Astrocyte (in vitro differentiated cells and primary cell): ENCODE measurements around the gene MYOM3. TPM values are rescaled to one million over a fixed set of nuclear protein-coding genes. Genes with fewer than 3 reads are reported as not detected.

ENCODE experiments used
- DNase-seq: peaks from one replicate; pipeline ENCODE4 v3.0.0-alpha.2; 2010; ENCODE audit warnings: low read depth
- FAIRE-seq: peaks from 2 replicates; lab custom pipeline; 2011; peaks lifted over from hg19 to GRCh38; lab: Jason Lieb, UNC
- H2AFZ ChIP-seq: 2 replicates; pipeline ENCODE4 v1.6.0; 2012; ENCODE audit warnings: low read depth, low read length, inconsistent platforms
- H3K27ac ChIP-seq: 2 replicates; pipeline ENCODE4 v1.5.1; 2011; ENCODE audit warnings: low read depth, low read length, inconsistent platforms
- H3K27me3 ChIP-seq: 2 replicates; pipeline ENCODE4 v1.6.0; 2011; ENCODE audit warnings: low read length, inconsistent platforms; ENCODE audit not compliant: insufficient read depth
- H3K36me3 ChIP-seq: 2 replicates; pipeline ENCODE4 v1.5.1; 2011; ENCODE audit warnings: low read length, inconsistent platforms; ENCODE audit not compliant: insufficient read depth
- H3K4me1 ChIP-seq: 2 replicates; pipeline ENCODE4 v1.5.1; 2011; ENCODE audit warnings: low read length, inconsistent platforms; ENCODE audit not compliant: insufficient read depth
- H3K4me2 ChIP-seq: 2 replicates; pipeline ENCODE4 v1.6.0; 2012; ENCODE audit warnings: low read length, inconsistent platforms
- H3K4me3 ChIP-seq: 2 replicates; pipeline ENCODE4 v1.5.1; 2011; ENCODE audit warnings: low read depth, mild to moderate bottlenecking, low read length, inconsistent platforms; ENCODE audit not compliant: insufficient read depth
- H3K79me2 ChIP-seq: 2 replicates; pipeline ENCODE4 v1.6.0; 2012; ENCODE audit warnings: mild to moderate bottlenecking, low read length, inconsistent platforms; ENCODE audit not compliant: insufficient read depth
- H3K9ac ChIP-seq: 2 replicates; pipeline ENCODE4 v1.6.0; 2012; ENCODE audit warnings: mild to moderate bottlenecking, low read length, inconsistent platforms
- H3K9me3 ChIP-seq: 2 replicates; pipeline ENCODE4 v1.5.1; 2012; ENCODE audit warnings: low read depth, mild to moderate bottlenecking, low read length, inconsistent platforms; ENCODE audit not compliant: insufficient read depth
- H4K20me1 ChIP-seq: 2 replicates; pipeline ENCODE4 v1.6.0; 2012; ENCODE audit warnings: low read length, inconsistent platforms; ENCODE audit not compliant: insufficient read depth
- H3K27ac Mint-ChIP-seq: one replicate; pipeline ENCODE4 v1.8.0; 2021; ENCODE audit warnings: mild to moderate bottlenecking, mixed read lengths; ENCODE audit not compliant: unreplicated experiment
- H3K27me3 Mint-ChIP-seq: one replicate; pipeline ENCODE4 v1.8.0; 2021; ENCODE audit warnings: low read depth, mixed read lengths; ENCODE audit not compliant: unreplicated experiment
- H3K36me3 Mint-ChIP-seq: one replicate; pipeline ENCODE4 v1.8.0; 2021; ENCODE audit warnings: low read depth, mixed read lengths; ENCODE audit not compliant: unreplicated experiment
- H3K4me1 Mint-ChIP-seq: one replicate; pipeline ENCODE4 v1.8.0; 2021; ENCODE audit warnings: low read depth, mixed read lengths; ENCODE audit not compliant: unreplicated experiment
- H3K4me3 Mint-ChIP-seq: one replicate; pipeline ENCODE4 v1.8.0; 2021; ENCODE audit warnings: mild to moderate bottlenecking, moderate library complexity, mixed read lengths; ENCODE audit not compliant: unreplicated experiment
- H3K9me3 Mint-ChIP-seq: one replicate; pipeline ENCODE4 v1.8.0; 2021; ENCODE audit warnings: mild to moderate bottlenecking, mixed read lengths; ENCODE audit not compliant: unreplicated experiment
- CTCF ChIP-seq: IDR thresholded peaks from 2 replicates; pipeline ENCODE4 v1.5.1; 2011; ENCODE audit warnings: low read depth, mild to moderate bottlenecking, inconsistent platforms, low read length, moderate library complexity; ENCODE audit not compliant: insufficient read depth
- EZH2 ChIP-seq: IDR thresholded peaks from 2 replicates; pipeline ENCODE4 v1.6.1; 2012; ENCODE audit warnings: mild to moderate bottlenecking, low read length, inconsistent platforms; ENCODE audit not compliant: insufficient read depth
- total RNA-seq: library from RNA; stranded (reverse); gene quantifications from 2 replicates; pipeline ENCODE4 v1.2.1, GENCODE V29; 2021

Gene MYOM3
- total RNA-seq, 1 donor from 2014 or later = 1.0 TPM

- Mint-ChIP-seq H3K27me3 (peaks cover 11% of the 10 kb centered on the region), H3K4me3 (no peak overlapping the region), H3K27ac (no peak overlapping the region), H3K36me3 (peaks cover 3% of the 10 kb centered on the region), H3K9me3 (no peaks in the 10 kb centered on the region), H3K4me1 (peaks cover 1% of the 10 kb centered on the region)
- FAIRE-seq = no peak
- H3K79me2 ChIP-seq = no peaks in the 10 kb centered on the region
- no peak overlapping the region for H3K27ac ChIP-seq
- H3K9me3 ChIP-seq = no peaks in the 10 kb centered on the region
- peak; percentile 22 for TF ChIP-seq CTCF
- TF ChIP-seq EZH2 = no peak
- H3K4me2 ChIP-seq = no peak overlapping the region
- no peak overlapping the region for H2AFZ ChIP-seq
- H3K9ac ChIP-seq = no peak overlapping the region
- no peak overlapping the region for H3K4me3 ChIP-seq
- peaks cover 7% of the 10 kb centered on the region for H3K27me3 ChIP-seq
- H3K4me1 ChIP-seq = no peaks in the 10 kb centered on the region
- H4K20me1 ChIP-seq = no peaks in the 10 kb centered on the region
- H3K36me3 ChIP-seq = no peaks in the 10 kb centered on the region
- no peak for DNase-seq
Observed at GRCh38 chr1:24157918-24158481, 46.1 kb upstream of the MYOM3 start.

GRCh38 chr1:24156542-24157260 lies 44.8 kb upstream of the MYOM3 start:
- H3K27me3 ChIP-seq = peaks cover 7% of the 10 kb centered on the region
- no peak overlapping the region for H3K4me2 ChIP-seq
- H3K27ac ChIP-seq = no peak overlapping the region
- H3K27me3 Mint-ChIP-seq = peaks cover 11% of the 10 kb centered on the region
- no peaks in the 10 kb centered on the region for H3K9me3 Mint-ChIP-seq
- peaks cover 3% of the 10 kb centered on the region for H3K4me1 Mint-ChIP-seq
- H3K4me3 ChIP-seq = no peak overlapping the region
- no peak overlapping the region for H2AFZ ChIP-seq
- no peaks in the 10 kb centered on the region for H3K79me2 ChIP-seq
- TF ChIP-seq CTCF = no peak
- TF ChIP-seq EZH2 = no peak
- no peaks in the 10 kb centered on the region for H4K20me1 ChIP-seq
- peaks cover 3% of the 10 kb centered on the region for H3K36me3 Mint-ChIP-seq
- no peak overlapping the region for H3K4me3 Mint-ChIP-seq
- H3K36me3 ChIP-seq = no peaks in the 10 kb centered on the region
- no peak overlapping the region for H3K27ac Mint-ChIP-seq
- no peaks in the 10 kb centered on the region for H3K9me3 ChIP-seq
- no peak overlapping the region for H3K9ac ChIP-seq
- no peak for FAIRE-seq
- no peak for DNase-seq
- H3K4me1 ChIP-seq = no peaks in the 10 kb centered on the region
